GM18861 (cell line): ENCODE data around the gene PUM2.
A peak's percentile ranks its signal among the peaks of the same experiment; 100 is the strongest.
"Not testable (repeated sequence)": the region's sequence is repeated elsewhere in the genome, so short reads cannot be mapped to it uniquely, and the experiment has no call there.

ENCODE experiments used
- ATAC-seq: cut with Tn5 transposase; IDR thresholded peaks from one replicate; pipeline ENCODE4 v1.9.1; 2021; ENCODE audit not compliant: unreplicated experiment

PUM2 gene

DNA sequence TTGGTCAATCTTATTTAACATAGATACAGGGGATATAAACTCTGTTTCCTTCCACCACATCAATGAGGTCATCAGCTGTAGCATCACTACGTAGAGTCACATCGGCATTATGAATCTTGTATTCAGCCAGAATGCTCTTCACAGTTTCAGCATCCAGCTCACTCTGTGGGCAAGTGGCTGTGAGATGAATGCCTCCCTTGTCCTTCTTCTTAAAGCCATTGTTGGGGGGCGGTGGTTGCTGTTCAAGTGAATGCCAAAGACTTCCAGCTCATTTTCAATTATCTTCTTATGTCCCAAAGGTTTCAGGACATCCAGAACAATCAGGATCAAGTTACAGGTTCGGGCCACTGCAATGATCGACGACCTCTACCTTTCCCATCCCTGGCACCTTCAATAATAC, 110.4 kb downstream of the PUM2 start:
- ATAC-seq, result not testable (repeated sequence)

DNA sequence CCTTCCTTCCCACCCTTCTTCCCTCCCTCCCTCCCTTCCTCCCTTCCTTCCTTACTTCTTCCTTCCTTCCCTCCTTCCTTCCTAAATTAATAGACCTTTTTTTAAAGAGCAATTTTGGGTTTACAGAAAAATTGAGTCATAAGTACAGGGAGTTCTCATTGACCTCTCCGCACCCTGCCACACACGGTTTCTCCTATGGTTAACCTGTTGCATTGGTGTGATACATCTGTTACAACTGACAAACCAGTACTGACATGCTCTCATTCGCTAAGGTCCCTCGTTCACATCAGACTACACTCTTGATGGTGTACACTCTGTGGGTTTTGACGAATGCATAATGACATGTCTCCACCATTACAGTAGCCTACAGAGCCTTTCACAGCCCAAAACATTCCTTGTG, 114.1 kb downstream of the PUM2 start:
- no peak for ATAC-seq

DNA sequence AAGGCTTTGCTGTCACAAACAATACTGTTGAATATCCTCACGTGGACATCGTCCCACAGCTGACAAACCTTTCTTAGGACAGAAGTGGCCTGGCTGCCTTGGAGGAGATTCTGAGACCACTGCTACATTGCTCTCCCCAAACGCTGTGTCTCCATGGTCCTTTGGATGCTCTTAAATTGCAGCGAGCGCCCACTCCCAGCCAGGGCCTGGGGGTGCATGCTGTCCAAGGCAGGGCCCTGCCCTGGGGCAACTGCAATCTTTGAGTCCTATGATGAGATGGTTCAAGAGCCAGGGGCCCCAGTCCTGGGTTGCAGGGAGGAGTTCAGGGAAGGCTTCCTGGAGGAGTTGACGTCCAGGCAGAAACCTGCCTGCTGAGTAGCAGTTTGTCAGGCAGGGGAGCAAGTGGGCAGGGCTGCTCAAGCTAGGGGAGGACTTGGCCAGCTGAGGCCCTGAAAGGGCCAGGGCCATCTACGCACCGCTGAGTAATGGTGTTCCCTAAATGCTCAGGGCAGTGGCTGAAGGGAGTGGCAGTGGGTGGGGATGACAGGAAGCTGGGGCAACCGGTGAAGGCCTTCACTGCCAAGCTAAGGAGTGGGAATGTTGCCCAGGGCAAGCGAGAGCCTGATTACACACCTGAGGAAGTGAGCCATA, 114.9 kb downstream of the PUM2 start:
- ATAC-seq, result no peak

DNA sequence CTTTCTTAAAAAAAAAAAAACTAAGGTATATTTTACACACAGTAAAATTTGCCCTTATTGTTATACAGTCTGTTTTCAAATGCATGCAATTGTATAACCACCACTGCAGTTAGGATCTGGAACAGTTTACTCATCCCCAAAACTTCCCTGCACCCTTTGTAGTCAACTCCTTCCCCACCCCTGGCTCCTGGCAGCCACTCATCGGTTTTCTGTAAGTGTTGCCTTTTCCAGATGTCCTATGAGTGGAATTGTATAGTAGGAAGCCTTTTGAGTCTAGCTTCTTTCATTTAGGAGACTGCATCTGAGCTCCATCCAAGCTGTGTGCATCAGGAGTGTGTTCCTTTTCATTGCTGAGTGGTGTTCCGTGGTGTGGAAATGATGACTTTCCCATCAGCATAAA, 116.0 kb downstream of the PUM2 start:
- ATAC-seq, result not testable (repeated sequence)

DNA sequence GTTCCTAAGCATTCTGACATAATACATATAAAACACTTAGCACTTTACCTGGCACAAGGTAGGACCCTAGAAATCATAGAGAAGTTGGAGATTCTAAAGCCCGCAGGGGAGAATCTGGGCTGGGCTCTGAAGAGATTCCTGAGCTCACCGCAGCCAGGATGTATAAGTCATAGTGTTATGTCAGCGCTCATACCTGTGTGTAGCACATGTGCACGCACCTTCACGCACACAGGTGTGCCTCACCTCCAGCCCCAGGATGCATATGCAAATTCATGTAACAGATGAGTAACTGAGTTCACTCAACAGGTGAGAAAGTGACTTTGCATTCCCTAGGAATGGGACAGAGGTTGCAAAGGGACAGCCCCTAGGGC, 117.8 kb downstream of the PUM2 start:
- no peak for ATAC-seq

DNA sequence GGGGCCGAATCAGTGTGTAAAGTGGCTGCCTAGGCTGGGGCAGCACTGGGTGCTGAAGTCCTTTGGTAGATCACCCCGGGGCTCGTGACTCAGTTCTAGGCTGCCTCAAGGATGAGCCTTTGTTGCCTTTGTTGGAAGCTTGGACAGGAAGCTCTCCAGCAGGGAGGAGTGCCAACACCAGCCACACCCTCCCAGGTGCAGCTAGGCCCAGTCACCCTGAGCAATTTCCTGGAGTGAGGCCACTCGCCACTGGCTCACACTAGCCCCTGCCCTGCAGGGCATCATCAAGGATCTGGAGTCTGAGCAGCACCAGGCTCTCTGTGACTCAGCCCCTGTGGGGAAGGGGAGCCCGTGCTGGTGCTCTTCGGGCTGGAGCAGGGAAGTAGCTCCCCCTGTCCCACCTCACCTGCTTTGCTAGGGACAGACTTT, 119.0 kb downstream of the PUM2 start:
- ATAC-seq, result no peak

DNA sequence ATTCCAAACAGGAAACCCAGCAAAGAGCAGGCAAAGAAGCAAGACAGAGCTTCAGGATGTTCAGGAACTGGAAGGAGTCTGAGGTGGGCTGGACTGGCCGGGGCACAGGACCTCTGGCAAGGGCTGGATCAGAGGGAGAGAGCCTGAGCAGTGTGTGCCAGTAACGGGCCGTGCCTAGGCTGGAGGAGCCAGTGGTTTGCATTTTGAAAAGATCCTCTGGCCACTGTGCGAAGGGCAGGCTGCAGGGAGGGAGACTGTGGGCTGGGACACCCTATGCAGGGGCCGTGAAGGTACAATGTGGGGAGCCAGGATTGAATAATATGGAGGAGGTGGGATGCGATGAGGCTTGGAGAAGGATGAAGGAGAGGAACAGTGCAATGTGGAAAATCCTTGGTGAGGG, 119.5 kb downstream of the PUM2 start:
- ATAC-seq, result no peak

DNA sequence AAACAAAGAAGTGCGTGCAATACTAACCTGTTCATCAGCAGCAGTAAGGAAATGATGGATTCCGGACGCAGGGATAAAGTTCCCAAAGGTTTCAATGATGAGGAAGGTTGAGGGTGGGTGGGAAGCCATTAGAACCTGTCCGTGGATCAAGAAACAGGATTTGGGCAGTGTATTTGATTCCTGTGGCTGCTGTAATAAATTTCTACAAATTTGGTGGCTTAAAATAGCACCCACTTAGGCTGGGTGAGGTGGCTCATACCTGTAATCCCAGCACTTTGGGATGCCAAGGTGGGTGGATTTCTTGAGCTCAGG, 120.6 kb downstream of the PUM2 start:
- ATAC-seq, result no peak

DNA sequence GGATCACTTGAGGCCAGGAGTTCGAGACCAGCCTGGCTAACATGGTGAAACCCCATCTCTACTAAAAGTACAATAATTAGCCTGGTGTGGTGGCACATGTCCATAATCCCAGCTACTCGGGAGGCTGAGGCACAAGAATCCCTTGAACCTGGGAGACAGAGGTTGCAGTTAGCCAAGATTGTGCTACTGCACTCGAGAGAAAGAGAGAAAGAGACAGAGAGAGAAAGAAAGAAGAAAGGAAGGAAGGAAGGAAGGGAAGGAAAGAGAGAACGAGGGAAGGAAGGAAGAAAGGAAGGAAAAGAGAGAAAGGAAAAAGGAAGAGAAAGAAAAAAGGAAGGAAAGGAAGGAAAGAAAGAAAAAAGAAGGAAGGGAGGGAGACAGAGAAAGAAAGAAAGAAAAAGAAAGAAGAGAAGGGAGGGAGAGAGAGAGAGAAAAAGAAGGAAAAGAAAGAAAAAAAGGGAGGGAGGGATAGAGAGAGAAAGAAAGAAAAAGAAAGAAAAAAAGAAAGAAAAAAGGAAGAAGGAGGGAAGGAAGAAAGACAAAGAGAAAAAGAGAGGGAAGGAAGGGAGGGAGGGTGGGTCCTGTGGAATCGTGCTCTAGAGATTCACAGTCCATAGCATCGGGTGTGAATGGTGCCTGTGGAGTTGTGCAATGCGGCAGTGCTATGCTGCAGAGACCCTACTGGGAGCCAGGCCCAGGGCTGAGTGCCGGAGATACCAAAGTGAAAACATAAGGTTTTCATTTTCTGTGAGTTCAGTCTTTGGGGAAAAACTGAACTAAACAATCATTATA, 121.1 kb downstream of the PUM2 start:
- ATAC-seq, result no peak

DNA sequence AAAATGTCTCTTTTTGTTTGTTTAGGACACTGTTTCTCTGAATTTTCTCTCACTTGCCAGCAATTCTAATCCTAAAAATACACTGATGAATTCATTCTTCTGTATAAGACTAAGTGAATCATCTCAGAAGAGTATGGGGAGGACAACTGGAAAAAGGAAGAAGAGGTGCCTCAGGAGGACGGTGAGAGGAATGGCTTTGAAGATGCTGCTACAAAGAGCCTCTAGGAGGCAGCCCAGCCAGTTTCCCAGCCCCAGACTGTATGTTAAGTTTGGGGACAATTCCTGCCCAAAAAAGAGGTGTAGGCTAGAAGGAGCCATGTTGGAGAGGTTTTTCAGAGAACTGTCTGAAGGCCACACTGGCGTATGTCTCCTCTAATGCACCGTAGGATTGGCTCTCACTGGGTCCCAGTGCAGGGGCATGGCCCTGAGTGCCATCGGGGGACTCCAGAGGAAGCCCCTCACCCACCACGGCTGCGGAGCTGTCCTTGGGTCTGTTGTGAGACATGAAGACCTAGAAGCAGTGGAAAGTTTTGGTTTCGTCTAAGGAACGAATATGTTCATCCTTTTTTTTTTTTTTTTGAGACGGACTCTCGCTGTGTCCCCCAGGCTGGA, 122.6 kb downstream of the PUM2 start:
- ATAC-seq, result no peak

DNA sequence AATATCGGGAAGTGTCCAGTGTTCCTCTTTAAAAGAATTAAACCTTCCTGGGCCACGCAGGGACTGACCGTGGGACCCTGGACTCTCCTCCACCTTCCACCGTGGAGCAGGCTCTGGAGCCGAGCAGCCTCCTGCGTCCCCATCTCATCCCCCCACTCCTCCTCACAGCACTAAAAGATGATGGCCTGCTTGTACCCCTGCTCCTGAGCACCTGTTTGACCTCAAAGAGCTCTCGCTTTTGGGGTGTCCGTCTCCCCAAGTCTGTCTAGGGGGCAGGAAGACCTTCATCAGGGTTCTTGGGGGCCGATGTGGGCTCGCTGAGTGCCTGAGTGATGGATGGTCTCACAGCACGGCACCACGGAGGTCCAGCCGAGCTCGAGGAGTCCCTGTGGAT, 124.5 kb downstream of the PUM2 start:
- no peak for ATAC-seq

DNA sequence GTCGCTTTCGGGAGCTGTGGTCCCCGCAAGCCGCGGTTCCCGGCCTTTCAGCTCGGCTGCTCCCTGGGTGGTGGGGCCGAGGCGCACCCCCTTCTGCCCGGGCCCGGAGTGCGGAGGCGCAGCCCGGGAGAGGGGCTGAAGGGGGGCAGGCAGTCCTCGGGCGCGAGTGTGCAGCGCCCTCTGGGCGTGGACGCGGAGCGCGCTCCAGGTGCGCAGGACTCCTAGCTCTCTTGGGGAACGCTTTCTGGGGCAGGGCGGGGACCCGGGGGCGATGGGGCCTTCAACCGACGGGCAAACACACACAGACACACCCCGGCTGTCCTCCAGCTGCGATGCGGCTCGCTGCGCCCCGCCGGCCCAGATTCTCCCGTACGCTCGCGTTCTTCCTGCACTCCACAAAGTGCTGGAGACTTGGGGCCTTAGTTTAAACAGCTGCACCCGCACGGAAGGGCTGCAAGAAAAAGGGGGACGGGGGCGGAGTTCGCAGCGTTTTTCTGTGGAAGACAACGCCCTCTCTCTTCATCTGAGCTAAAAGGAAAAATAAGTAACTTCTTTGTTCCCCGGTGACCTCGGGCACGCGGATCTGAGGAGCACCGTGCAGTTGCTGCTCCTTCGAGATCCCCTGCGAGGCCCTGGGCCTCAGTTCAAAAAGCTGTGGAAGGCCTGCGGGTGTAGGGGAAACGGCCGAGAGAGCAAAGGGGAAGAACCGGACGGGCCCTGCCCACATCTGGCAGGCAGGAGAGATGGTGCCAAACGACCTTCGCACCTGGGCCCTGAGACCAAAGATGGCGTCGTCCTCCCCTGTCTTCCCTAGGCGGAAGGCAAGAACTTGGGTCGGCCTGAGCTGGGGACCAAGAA, 125.1 kb downstream of the PUM2 start:
- ATAC-seq, result peak; percentile 57

DNA sequence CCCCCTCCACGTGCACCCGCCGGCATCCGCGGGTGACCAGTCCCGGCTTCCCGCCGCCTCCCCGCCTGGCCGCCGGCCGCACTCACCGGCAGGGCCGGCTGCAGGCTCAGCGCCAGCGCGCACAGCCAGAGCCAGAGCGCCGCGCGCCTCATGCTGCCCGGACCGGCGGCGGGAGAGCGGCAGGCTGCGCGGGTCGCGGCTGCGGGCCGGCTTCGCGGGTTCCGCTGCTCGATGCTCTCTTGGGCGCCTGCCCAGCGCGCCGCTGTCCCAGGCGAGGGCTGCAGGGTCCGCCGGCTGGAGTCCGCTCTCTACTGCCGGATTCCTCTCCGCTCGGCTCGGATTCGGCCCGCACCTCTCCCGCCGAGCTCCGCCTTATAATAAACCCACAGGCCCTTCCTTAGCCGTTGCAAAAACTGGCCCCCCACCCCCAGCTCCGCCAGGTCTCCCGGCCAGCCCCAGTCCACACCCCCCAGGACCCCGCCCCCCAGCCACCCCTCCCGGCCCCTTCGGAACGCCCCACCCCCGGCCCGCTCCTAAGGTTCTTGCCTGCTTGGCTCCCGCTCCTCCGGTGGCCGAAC, 125.8 kb downstream of the PUM2 start, which contains the start of gene SDC1:
Gene SDC1, minus strand, starts transcription at position 415 of the 578 bp plus-strand sequence. Its CDS starts 263 bp downstream, at position 152.
- no peak for ATAC-seq

DNA sequence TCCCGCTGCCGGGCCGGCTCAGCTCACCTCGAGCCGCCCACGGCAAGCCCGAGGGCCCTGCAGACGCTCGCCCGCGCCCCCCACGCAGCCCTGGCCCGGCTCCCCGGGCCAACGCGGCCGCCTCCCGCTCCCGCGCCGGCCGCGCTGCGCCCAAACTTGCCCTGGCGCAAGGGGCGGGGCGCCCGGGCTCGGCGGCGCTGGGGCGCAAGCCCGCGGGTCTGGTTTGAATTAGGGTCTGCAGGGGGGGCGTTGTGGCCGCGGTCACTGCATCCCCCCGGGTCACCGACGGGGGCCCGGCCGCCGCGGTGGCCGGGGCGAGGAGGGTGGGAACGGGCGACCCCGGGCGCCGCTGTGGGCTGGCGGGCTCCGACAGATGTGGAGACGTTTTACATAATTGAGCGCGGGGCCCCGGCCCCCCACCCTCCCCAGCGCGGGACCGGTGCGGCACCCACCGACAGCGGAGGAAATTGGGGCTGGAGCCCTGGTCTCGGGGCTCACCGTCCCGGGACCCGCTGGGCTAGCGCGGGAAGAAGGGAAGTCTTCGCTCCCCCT, 126.4 kb downstream of the PUM2 start:
- ATAC-seq, result no peak

DNA sequence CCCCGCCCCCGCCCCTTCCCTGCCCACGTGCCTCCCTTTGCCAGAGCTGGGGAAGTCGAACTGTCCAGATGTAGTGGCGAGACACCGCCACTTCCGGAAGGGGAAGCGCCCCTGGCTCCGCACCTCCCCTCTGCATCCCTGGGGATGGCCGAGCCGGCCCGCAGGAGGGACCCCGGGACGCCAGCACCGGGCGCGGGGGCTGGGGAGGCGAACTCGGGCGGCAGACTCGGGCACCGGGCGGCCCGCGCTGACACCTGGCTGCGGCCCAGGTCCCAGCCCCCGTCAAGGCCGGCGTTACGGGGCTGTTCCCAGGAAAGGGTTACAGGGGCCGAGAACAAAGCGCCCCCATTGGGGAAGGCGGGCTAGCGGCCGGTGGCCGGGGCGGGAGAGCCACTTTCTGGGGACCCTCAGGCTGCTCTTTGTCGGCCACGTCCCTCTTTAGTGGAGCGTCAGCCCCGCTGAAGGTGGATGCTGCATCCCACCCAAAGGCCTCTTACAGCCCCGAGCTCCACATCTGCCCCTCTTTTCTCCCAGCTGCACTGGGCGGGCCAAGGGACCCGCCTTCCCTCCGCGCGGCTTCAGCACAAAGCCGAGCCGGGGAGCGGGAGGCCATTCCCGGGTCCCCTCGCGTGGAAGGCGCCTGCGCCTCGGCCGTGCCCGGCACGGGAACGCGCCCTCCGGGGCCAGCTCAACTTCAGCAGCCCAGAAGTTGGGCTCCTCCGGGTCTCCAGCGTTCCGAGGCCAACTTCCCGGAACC, 127.1 kb downstream of the PUM2 start:
- no peak for ATAC-seq

DNA sequence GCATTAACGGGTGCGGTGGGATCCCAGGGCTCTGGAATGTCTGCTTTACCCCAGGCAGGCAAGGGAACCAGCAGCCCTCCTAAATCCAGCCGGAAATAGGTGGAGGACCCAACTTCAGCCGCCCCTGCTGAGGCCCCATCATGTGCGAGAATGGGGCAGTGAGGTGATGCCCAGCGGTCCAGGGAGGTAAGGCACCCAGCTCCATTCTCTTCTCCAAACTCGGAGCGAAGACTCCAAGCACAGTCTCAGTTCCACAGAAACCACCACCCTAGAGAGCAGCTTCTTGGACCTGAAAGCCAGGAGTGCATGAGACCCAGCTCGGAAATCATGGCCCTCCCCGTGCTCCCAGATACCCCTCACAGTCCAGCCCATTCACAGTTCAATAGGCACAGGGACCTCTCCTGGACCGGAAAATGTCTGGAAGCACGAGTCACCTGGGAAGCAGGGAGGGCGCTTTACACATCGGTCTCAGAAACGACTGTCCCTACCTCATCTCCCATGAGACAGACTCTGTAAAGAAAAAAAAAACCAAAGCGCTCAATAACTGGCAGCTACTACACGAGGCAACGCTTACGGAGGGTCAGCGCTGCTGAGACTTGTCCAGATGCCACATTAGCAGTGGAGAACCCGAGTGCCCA, 127.8 kb downstream of the PUM2 start:
- ATAC-seq, result no peak

DNA sequence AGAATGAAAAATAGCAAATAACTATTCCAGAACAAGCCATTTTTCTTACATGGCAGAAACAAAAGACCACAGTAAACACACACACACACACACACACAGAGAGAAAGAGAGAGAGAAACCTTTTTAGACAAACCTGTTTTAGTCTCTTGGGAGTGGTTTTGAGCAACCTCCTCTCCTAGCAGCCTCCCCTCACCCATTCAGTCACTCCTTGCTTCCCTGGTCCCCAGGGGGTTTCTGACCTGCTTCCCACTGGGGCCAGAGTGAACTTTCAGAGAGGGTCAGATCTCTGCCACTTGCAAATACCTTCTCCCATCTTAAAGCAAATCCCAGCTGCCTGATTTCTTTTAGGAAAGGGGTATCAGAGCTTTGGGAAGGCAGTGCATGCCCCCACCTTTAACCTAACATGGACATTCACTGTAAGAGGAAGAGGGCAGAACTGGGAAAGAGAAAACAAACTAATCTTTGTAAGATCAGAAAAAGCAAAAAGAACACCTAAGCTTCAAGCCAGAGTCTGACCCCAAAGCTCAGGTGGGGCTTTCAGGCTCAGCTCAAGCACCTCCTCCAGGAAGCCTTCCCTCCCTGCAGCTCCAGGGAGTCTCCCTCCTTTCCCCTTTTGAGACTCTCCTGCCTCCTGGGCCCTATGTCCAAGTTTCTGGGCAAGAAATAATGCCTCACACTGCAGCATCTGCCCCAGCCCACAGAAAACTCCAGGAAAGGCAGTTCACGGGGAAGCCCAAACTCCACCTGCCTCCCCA, 128.5 kb downstream of the PUM2 start:
- no peak for ATAC-seq

DNA sequence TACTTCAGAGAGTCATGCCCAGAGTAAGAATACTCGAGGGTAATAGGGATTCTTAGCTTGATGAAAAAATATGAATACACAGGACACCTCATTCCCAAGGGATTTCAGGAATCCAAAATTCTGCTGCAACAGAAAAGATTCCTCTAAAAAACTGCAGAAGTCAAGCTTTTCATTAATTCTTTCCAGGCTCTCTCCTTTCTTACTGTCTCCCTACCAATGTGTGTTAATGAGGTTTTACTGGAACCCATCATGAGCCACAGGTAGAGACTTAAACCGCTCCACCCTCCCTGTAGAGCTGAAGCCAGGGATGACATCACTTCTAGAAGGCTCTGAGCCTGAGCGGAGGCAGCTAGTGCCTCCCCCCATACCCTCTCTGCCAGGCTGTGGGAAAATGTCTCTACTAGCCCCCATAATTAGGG, 129.1 kb downstream of the PUM2 start:
- ATAC-seq, result no peak
